IPS-15b (cell line): ENCODE results near the gene CMIP.

Experiments used
- H3K27me3 ChIP-seq: one replicate; pipeline ENCODE4 v1.6.1; 2013; ENCODE audit warnings: low read length; ENCODE audit not compliant: control insufficient read depth, insufficient read depth
- H3K36me3 ChIP-seq: one replicate; pipeline ENCODE4 v1.6.1; 2013; ENCODE audit warnings: low read length; ENCODE audit not compliant: control insufficient read depth, insufficient read depth
- H3K4me1 ChIP-seq: one replicate; pipeline ENCODE4 v1.6.1; 2013; ENCODE audit warnings: mild to moderate bottlenecking, low read length; ENCODE audit not compliant: control insufficient read depth, insufficient read depth
- H3K4me3 ChIP-seq: one replicate; pipeline ENCODE4 v1.5.1; 2013; ENCODE audit warnings: low read depth, low read length
- H3K9ac ChIP-seq: one replicate; pipeline ENCODE4 v1.6.1; 2013; ENCODE audit warnings: low read depth, mild to moderate bottlenecking, low read length
- H3K9me3 ChIP-seq: one replicate; pipeline ENCODE4 v1.6.1; 2013; ENCODE audit warnings: mild to moderate bottlenecking, low read length; ENCODE audit not compliant: control insufficient read depth, insufficient read depth

CMIP gene

DNA sequence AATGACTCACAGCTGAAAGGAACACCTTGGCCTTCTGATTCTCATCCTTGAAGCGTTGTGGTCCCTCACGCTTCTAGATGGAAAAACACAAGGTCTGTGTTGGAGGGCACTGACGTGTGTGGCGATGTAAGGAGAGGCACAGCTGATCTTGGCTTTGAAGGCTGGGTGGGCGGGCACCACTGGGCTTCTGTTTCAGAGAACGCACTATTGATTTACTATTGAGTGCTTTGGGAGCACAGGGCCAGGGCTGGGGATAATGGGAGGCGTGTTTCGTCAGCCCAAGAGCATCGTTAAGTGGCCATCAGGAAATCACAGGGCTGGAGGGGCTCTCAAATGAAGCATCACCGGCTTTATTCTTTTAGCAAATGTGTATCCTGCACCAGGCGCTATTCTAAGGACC is 70.7 kb downstream of the CMIP start:
- Histone ChIP-seq H3K27me3 (no peaks in the 10 kb centered on the region), H3K4me3 (no peak overlapping the region), H3K36me3 (no peaks in the 10 kb centered on the region), H3K9me3 (no peaks in the 10 kb centered on the region), H3K4me1 (no peaks in the 10 kb centered on the region), H3K9ac (no peak overlapping the region)

DNA sequence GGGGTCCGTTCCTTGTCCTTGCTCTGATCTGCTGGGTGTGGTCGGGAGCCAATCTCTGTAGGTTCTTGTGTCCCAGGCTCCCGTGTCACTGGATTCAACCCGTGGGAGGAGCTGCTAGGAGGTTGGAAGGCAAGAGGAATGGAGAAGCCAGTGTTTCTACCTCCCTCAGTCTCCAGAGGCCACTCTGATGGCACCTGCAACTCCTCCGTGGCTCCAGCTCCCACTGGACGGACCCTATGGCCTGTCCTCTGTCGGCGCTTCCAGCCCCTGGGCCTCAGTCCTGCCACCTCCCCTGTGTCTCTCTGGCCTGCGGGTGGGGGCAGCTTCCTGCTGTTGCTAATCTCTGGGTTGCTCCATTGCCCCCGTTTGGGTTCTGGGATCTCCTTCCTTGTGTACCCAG is 71.1 kb downstream of the CMIP start:
- Histone ChIP-seq H3K9me3 (no peaks in the 10 kb centered on the region), H3K36me3 (no peaks in the 10 kb centered on the region), H3K27me3 (no peaks in the 10 kb centered on the region), H3K4me1 (no peaks in the 10 kb centered on the region), H3K9ac (no peak overlapping the region), H3K4me3 (no peak overlapping the region)

DNA sequence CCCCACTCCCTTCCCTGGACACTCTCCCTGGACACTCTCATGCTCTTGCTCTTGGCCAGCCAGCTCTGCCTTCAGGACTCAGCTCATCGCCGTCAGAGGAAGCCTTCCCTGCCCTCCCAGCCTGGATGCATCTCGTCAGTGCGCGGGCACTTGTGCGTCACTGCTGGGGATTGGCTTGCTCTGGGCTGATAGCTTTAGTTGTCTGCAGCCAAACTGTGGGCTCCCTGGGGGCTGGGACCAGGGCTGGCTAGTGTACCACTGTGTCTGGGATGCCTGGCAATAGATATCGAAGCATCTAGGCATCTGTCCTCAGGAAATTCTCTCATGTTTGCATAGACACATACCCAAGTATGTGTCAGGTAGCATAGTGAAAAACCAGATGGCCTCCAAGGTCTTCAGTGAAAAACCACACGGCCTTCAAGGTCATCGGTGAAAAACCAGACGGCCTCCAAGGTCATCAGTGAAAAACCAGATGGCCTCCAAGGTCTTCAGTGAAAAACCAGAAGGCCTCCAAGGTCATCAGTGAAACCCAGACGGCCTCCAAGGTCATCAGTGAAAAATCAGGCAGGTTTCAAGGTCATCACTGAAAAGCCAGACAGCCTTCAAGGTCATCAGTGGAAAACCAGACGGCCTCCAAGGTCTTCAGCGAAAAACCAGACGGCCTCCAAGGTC is 72.0 kb downstream of the CMIP start:
- Histone ChIP-seq H3K4me1 (no peaks in the 10 kb centered on the region), H3K9me3 (no peaks in the 10 kb centered on the region), H3K27me3 (no peaks in the 10 kb centered on the region), H3K36me3 (no peaks in the 10 kb centered on the region), H3K9ac (no peak overlapping the region), H3K4me3 (no peak overlapping the region)

DNA sequence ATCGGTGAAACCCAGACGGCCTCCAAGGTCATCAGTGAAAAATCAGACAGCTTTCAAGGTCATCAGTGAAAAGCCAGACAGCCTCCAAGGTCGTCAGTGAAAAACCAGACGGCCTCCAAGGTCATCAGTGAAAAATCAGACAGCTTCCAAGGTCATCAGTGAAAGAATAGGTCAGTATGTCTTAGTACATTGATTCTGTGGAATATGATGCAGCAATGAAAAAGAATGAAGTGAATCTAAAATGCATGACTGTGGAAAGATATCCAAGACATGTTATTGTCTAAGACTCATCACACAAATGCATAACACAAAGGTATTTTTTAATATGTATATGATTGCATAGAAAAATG is 72.5 kb downstream of the CMIP start:
- no peak overlapping the region for H3K4me3 ChIP-seq
- no peak overlapping the region for H3K9ac ChIP-seq
- no peaks in the 10 kb centered on the region for H3K4me1 ChIP-seq
- no peaks in the 10 kb centered on the region for H3K27me3 ChIP-seq
- H3K9me3 ChIP-seq, result no peaks in the 10 kb centered on the region
- no peaks in the 10 kb centered on the region for H3K36me3 ChIP-seq

DNA sequence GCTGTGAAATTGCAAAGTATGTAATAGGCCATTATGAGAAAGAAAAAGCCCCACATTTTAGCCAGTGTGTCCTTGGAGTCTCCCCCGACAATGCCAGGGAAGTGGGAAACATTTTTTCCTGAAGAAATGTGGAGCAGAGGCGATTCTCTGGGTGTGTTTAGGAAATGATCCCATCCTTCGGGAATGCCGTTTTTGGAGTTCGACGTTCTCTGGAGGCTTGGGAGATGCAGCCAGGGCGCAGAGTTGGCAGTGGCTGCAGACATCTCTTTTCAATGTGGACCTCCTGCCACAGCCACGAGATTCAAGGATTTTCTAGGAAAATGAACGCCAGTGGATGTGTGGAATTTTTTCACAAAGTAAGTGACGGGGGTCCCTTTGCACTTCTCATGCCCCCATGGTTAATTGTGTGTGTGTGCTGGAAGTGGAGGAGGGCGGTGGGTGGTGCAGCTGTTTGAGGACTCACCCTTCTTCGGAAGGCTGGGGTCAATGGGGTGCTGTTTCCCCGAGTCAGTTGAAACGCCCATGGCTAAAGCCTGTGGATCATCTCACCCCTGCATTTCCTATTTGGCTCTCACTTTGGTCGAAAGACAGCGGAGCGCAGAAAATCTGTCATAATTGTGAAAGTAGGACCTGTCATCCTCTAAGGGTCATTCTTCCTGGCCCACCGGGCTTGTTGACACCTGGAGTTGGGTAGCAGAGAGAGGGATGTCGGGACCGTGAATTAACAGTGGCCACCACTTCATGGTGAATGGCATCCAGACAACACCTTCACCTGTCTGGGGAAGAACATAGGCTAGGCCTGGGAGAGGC is 73.2 kb downstream of the CMIP start:
- no peak overlapping the region for H3K9ac ChIP-seq
- no peaks in the 10 kb centered on the region for H3K9me3 ChIP-seq
- no peak overlapping the region for H3K4me3 ChIP-seq
- H3K27me3 ChIP-seq, result no peaks in the 10 kb centered on the region
- no peaks in the 10 kb centered on the region for H3K36me3 ChIP-seq
- H3K4me1 ChIP-seq, result no peaks in the 10 kb centered on the region

DNA sequence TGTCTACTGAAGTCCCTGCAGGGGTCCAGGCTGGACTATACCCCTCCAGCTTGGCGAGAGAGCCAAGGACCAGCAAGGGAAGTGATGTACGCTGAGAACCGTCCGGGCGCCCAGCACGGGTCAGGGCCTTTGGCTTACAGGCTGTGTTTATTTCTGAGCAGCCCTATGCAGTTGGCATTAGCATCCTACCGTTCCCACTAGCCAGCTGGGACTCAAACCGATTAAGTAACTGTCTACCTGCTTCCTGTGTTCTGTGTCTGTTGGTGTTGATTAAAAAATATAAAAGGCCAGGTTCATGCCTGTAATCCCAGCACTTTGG is 73.8 kb downstream of the CMIP start:
- Histone ChIP-seq H3K9ac (no peak overlapping the region), H3K9me3 (no peaks in the 10 kb centered on the region), H3K4me3 (no peak overlapping the region), H3K27me3 (no peaks in the 10 kb centered on the region), H3K4me1 (no peaks in the 10 kb centered on the region), H3K36me3 (no peaks in the 10 kb centered on the region)

DNA sequence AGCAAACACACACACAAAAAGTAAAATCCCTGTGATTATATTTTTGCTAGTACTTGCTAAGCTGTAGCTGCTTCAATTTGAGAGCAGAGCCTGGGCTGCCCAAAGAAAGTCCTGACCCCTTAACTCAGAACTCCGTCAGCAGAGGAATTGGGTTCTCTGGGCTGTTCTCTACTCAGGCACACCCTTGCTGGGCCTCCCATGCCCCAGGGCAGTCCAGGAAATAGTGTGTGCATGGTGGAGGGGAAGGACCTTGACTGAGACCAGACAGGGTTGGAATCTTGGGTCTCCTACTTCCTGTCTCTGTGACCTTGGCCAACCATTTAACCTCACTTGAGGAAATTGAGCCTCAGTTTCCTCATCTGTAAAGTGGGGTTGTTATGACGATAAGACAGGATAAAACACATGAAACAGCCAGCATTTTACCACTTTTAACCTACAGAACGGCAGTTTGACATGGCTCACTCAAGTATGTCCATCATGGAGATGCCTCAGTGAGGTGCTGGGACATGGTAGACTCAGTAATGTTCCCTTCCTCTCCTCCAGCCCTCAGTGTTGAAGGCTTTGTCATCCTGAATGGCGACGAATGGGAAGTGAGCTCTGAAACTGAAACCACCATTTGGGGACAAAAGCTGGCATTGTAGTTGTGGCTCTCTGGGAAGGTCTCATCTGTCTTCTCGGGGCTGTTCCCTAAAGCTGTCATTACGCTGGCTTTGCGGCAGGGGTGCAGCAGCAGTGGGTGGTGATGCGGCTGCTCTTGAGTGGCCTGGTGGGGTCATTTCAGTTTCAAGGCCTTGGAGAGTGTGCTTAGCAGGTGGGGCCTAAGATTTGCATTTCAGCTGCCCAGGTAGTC is 74.9 kb downstream of the CMIP start:
- no peak overlapping the region for H3K9ac ChIP-seq
- no peaks in the 10 kb centered on the region for H3K9me3 ChIP-seq
- no peaks in the 10 kb centered on the region for H3K27me3 ChIP-seq
- no peaks in the 10 kb centered on the region for H3K36me3 ChIP-seq
- H3K4me3 ChIP-seq, result no peak overlapping the region
- H3K4me1 ChIP-seq, result no peaks in the 10 kb centered on the region

DNA sequence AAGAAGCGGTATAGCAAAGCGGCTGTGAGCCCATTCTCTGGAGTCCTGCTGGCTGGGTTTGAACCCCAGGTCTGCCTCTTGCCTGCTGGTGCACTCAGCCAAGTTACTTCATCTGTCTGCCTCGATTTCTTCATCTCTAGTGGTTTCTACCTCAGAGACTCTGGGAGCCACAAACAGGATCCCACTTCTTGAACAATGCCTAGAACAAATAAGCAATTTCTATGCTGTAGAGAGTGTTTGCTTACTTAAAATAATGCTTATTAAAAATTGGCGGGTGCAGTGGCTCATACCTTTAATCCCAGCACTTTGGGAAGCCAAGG is 75.5 kb downstream of the CMIP start:
- no peaks in the 10 kb centered on the region for H3K9me3 ChIP-seq
- no peaks in the 10 kb centered on the region for H3K27me3 ChIP-seq
- no peak overlapping the region for H3K4me3 ChIP-seq
- no peaks in the 10 kb centered on the region for H3K36me3 ChIP-seq
- no peaks in the 10 kb centered on the region for H3K4me1 ChIP-seq
- H3K9ac ChIP-seq, result no peak overlapping the region

DNA sequence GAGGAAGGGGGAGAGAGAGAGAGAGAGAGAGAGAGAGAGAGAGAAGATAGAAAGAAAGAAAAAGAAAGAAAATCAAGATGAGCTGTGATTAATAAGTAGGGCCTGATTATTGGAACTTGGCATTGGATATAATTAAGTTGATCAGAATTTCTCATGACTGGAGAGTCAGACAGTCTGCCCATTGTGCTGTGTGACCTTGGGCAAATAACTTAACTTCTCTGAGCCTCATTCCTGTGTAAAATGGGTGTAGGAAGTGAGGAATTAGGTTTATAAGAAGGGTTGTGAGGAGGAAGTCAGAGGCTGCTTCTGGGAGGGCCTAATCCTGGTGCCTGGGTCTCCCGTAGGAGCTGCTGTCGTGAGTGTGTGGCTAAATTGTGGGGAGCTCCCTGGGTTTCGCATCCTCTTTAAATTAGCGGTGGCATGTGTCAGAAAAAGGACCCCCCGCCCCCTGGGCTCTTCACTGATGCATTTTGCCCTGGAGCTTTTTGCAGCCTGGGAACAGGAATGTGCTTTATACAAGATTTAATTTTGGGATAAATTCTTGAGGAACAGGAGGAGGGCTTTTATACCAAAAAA is 76.0 kb downstream of the CMIP start:
- Histone ChIP-seq H3K4me1 (no peaks in the 10 kb centered on the region), H3K27me3 (no peaks in the 10 kb centered on the region), H3K9ac (no peak overlapping the region), H3K4me3 (no peak overlapping the region), H3K9me3 (no peaks in the 10 kb centered on the region), H3K36me3 (no peaks in the 10 kb centered on the region)

DNA sequence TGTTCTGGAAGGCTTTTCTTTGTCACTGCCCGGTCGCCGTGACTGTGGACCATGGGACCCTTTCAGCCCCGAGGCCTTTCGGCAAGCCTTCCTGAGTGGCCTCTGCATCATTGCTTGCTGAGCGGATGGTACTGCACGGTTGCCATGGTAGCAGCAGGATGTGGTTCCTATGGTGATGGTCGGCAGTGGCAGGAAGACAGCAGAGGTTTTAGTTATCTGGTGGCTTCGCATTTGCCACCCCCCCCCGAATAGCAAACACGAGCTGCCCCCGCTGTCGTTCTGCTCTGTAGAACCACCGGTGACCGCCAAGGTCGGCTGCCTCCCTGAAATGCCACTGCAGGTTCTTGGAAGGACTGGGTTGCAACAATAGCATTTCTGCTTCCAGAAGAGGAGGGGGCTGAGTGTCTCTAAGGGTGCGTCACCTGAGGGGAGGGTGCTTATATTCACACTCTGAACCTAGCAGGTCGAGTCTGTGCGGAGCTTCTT is 76.6 kb downstream of the CMIP start:
- Histone ChIP-seq H3K4me3 (no peak overlapping the region), H3K9ac (no peak overlapping the region), H3K4me1 (no peaks in the 10 kb centered on the region), H3K9me3 (no peaks in the 10 kb centered on the region), H3K27me3 (no peaks in the 10 kb centered on the region), H3K36me3 (no peaks in the 10 kb centered on the region)

DNA sequence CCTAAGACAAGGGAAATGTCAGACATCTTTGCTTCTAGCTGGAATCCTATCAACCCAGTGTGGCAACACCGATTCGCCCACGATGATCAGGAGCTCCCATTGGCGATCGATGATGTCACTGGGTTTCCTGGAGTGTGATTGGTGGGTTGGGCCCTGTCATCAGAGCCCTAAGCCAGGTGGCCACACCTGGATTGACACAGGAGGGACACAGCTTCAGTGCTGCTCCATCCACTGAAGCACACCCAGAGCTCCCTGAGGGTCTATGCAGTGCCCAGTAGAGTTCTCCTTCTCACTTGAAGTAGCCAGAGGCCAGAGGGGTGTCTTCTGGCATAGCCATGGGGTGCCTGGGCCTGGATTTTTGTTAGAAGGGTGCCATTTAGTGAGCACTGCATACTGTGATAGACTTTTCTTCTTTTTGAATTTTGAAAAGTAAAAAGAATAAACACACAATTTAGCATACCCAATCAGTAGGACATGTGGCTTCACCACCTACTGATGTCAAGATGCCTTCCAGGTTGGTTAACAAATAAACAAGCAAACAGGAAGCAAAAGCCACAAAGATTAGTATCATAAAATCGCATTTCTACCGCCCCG is 77.6 kb downstream of the CMIP start:
- no peak overlapping the region for H3K9ac ChIP-seq
- H3K4me3 ChIP-seq, result no peak overlapping the region
- no peaks in the 10 kb centered on the region for H3K36me3 ChIP-seq
- H3K9me3 ChIP-seq, result no peaks in the 10 kb centered on the region
- H3K4me1 ChIP-seq, result no peaks in the 10 kb centered on the region
- no peaks in the 10 kb centered on the region for H3K27me3 ChIP-seq
